Ovary (tissue), 9 donors: ENCODE data around the gene TBX19. TPM values are rescaled to one million over a fixed set of nuclear protein-coding genes. Genes with fewer than 3 reads are reported as not detected.

Source experiments
- DNase-seq, 5 donors: peaks; one replicate each; pipeline ENCODE4 v3.0.0-alpha.2; 2019 to 2020
- H3K27ac ChIP-seq, 2 donors: fragments of 200-600 bp; one replicate each; pipeline versions ENCODE4 v1.5.1 to v1.8.0; 2019 to 2022
- H3K27me3 ChIP-seq: fragments of 200-600 bp; one replicate; pipeline ENCODE4 v1.8.0; 2022
- H3K36me3 ChIP-seq: fragments of 200-600 bp; sonication (generic); one replicate; pipeline ENCODE4 v1.5.1; 2019
- H3K4me1 ChIP-seq: one replicate; pipeline ENCODE4 v1.8.1; 2013; ENCODE audit warnings: mild to moderate bottlenecking, moderate library complexity; ENCODE audit not compliant: insufficient read depth
- H3K4me3 ChIP-seq: fragments of 200-600 bp; sonication (generic); one replicate; pipeline ENCODE4 v1.5.1; 2017
- H3K9me3 ChIP-seq, 2 donors: fragments of 200-600 bp in 1 of 2; sonication (generic) in 1 of 2; one replicate each; pipeline versions ENCODE4 v1.5.1 to v1.8.1; 2013 to 2019; ENCODE audit warnings: mild to moderate bottlenecking in 1 of 2, moderate library complexity in 1 of 2
- EP300 ChIP-seq: sonication (generic); formaldehyde crosslinking; IDR thresholded peaks from one replicate; pipeline ENCODE4 v1.6.1; 2017; ENCODE audit warnings: antibody characterized with exemption
- POLR2A ChIP-seq: fragments of 450-650 bp; IDR thresholded peaks from one replicate; pipeline ENCODE4 v1.6.1; 2017; ENCODE audit warnings: antibody characterized with exemption, mild to moderate bottlenecking, moderate library complexity
- WGBS, 3 donors: extraction: QIAGEN DNeasy Blood & Tissue Kit in 1 of 3; methylation state at CpG; one replicate each; pipeline versions ENCODE4 v1.1.5 to v1.1.7; 2013 to 2017; 5-methylcytosine and 5-hydroxymethylcytosine counted together
- intact Hi-C, 4 donors: fragments of 100-400 bp; cut with DNase I; formaldehyde crosslinking; loops; one replicate each; pipeline versions ENCODE4 v1.11.0 to v1.15.1; 2022 to 2023
- polyA plus RNA-seq, 2 donors: library from polyadenylated mRNA; stranded (reverse); fragments of 200-250 nt in 1 of 2; fragments of 350-450 nt in 1 of 2; fragmentation: Illumina TruSeq in 1 of 2; extraction: RNeasy Lipid Tissue Mini Kit (QIAGEN cat#74804) in 1 of 2; gene quantifications; one replicate each; pipeline ENCODE4 v1.2.3, GENCODE V29; 2013 to 2014
- total RNA-seq, 7 donors: library from RNA; depleted of rRNA in 2 of 7; stranded (reverse); fragments of >200 nt in 2 of 7; fragmentation: NEBNext Ultra II Directional in 3 of 7; extraction: Animal tissue kit (Norgen Biotek cat#: 25700) in 3 of 7; gene quantifications; one replicate each; pipeline versions ENCODE4 v1.1.0 to v1.2.4, GENCODE V29; 2016 to 2023
- TF ChIP-seq, protein P1 (sequence below), 3 donors: fragments of 450-650 bp in 2 of 3; fragments of 200-600 bp in 1 of 3; IDR thresholded peaks; one replicate each; pipeline versions ENCODE4 v1.5.1 to v1.8.0; 2016 to 2022; ENCODE audit warnings: antibody characterized with exemption in 3 of 3, mild to moderate bottlenecking in 1 of 3
- donor health status: DM: no; HTN: no; CAD: no; lungs with moderate emphysema.
- donor health status: DM: no; HTN: no; CAD: no.
- donor health status: Bipolar disorder and iron deficiency.
- donor health status: DM: yes; HTN: yes; CAD: no.
- donor health status: DM: no; HTN: no; CAD: no.
- donor health status: DM: yes; HTN: yes; CAD: no.

TBX19 gene
- total and polyA plus RNA-seq, 9 donors: 0.92 to 4.1 (median 3.7) TPM

DNA sequence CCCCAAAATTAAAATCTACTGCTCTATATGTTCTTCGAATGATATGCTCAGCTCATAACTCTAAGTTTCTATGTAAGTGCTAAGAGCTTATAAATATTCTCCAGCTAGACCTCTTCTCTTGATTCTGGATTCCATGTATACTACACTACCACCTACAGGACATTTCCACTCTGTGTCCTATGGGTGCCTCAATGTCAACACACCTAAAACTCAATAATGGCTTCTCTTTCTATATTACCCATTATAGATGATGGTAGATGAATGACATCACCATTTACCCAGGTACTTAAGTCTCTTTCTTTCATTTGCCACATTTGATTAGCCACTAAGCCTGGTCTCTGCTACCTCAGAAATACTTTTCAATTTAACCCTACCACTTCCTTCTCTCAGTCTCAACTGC lies 41.3 kb downstream of the TBX19 start:
- Histone ChIP-seq H3K27me3 (no peaks in the 10 kb centered on the region), H3K36me3 (no peaks in the 10 kb centered on the region), H3K4me1 (peaks cover 3% of the 10 kb centered on the region), H3K9me3 (no peaks in the 10 kb centered on the region), H3K4me3 (no peak overlapping the region), H3K27ac (no peak overlapping the region)
- TF ChIP-seq, protein P1, sequence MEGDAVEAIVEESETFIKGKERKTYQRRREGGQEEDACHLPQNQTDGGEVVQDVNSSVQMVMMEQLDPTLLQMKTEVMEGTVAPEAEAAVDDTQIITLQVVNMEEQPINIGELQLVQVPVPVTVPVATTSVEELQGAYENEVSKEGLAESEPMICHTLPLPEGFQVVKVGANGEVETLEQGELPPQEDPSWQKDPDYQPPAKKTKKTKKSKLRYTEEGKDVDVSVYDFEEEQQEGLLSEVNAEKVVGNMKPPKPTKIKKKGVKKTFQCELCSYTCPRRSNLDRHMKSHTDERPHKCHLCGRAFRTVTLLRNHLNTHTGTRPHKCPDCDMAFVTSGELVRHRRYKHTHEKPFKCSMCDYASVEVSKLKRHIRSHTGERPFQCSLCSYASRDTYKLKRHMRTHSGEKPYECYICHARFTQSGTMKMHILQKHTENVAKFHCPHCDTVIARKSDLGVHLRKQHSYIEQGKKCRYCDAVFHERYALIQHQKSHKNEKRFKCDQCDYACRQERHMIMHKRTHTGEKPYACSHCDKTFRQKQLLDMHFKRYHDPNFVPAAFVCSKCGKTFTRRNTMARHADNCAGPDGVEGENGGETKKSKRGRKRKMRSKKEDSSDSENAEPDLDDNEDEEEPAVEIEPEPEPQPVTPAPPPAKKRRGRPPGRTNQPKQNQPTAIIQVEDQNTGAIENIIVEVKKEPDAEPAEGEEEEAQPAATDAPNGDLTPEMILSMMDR (IDR thresholded peaks at IDR 0.05): no peak
- TF ChIP-seq EP300 (no peak), POLR2A (no peak)
- 34 to 81% (median 64%) methylated on average over 1 of the region's 1 CpG for WGBS, 3 donors
- intact Hi-C loops: no loop called here
- no peak for DNase-seq

DNA sequence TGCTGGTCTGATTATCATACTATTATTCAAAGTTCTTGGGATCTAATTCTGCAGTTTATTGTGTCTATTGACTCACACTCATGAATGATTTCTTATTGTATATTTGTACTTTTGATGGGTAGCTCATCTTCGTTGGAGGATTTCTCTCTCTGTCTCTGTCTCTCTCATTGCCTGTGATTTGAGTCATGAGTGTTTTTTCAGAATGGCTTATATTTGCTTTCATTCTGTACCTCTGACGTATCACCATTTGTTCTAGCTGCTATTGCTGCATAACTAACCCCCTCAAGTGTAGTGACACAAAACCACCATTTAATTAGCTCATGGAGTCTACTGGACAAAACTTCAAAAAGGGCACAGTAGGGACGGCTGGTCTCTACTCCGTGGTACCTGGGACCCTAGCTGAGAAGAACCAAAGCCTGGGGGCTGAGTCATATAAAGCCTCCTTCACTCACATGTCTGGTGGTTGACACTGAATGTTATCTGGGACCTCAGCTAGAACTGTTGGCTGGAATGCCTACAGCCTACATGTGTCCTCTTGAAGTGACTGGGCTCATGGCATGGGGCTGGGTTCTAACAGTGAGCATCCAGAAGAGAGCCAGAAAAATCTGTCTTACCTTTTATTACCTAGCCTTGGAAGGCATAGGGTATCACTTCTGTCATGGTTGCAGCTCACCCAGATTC lies 44.2 kb downstream of the TBX19 start:
- no peaks in the 10 kb centered on the region for H3K27me3 ChIP-seq
- no peak for DNase-seq
- H3K4me1 ChIP-seq: peaks cover 2% of the 10 kb centered on the region
- no peak overlapping the region for H3K27ac ChIP-seq
- H3K4me3 ChIP-seq: no peak overlapping the region
- TF ChIP-seq POLR2A (no peak), EP300 (no peak)
- TF ChIP-seq, protein P1 (IDR thresholded peaks at IDR 0.05): no peak
- intact Hi-C loops: no loop called here
- H3K9me3 ChIP-seq: no peaks in the 10 kb centered on the region
- no peaks in the 10 kb centered on the region for H3K36me3 ChIP-seq
- WGBS, 3 donors: 93 to 96% (median 96%) methylated on average over 4 of the region's 4 CpGs

DNA sequence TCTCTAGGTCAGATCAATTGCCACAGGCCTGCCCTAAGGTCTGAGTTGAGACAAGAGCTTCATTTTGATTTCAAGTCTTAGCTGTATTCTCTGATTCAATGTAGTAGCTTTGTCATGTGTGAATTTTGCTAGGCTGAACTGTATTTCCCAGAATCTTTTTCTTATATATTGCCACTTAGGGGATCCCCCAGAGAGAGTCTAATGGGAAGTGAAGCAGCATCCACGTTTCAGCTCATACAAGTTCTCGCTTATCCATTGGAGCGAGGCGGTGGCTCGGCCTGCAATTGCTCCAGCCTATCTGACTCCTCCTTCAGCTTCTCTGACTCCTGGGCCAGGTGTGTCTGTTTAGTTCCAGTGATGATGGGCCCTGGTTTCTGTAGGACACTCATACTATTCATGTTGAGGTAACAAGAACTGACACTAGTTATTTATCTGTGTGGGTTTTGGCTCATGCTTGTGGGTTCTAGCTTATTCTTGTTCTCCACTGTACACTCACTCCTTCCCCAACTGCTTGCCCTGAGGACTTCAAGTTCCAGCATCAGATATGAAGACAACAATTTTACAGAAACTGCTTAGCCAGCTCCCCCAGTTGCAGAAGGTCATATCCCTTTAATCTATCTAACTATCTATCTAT lies 48.2 kb downstream of the TBX19 start:
- H3K4me3 ChIP-seq: no peak overlapping the region
- no peaks in the 10 kb centered on the region for H3K4me1 ChIP-seq
- no peak for DNase-seq
- H3K27me3 ChIP-seq: no peaks in the 10 kb centered on the region
- WGBS, 3 donors: 91 to 96% (median 92%) methylated on average over 5 of the region's 5 CpGs
- TF ChIP-seq, protein P1 (IDR thresholded peaks at IDR 0.05): no peak
- TF ChIP-seq POLR2A: no peak
- no peaks in the 10 kb centered on the region for H3K9me3 ChIP-seq
- no peak overlapping the region for H3K27ac ChIP-seq
- H3K36me3 ChIP-seq: no peaks in the 10 kb centered on the region
- intact Hi-C loops: no loop called here

DNA sequence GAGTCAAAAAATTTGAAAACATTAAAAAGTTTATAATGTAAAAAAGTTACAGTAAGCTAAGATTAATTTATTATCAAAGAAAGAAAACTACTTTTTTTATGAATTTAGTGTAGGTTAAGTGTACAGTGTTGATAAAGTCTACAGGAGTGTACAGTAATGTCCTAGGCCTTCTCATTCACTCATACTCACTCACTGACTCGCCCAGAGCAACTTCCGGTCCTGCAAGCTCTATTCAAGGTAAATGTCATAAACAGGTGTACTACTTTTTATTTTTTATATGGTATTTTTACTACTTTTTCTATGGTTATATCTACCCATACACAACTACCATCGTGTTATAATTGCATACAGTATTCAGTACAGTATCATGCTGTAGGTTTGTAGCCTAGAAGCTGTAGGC lies 49.6 kb downstream of the TBX19 start:
- intact Hi-C loops: no loop called here
- Histone ChIP-seq H3K4me3 (no peak overlapping the region), H3K4me1 (no peaks in the 10 kb centered on the region), H3K27me3 (no peaks in the 10 kb centered on the region), H3K27ac (no peak overlapping the region), H3K36me3 (no peaks in the 10 kb centered on the region), H3K9me3 (no peaks in the 10 kb centered on the region)
- TF ChIP-seq POLR2A: no peak
- no peak for TF ChIP-seq EP300
- TF ChIP-seq, protein P1 (IDR thresholded peaks at IDR 0.05): no peak
- no peak for DNase-seq
- 95 to 97% (median 96%) methylated on average over 3 of the region's 3 CpGs for whole genome bisulfite sequencing, 3 donors
